Osteocyte (in vitro differentiated cells): ENCODE measurements around the gene DIP2A. TPM values are rescaled to one million over a fixed set of nuclear protein-coding genes. Genes with fewer than 3 reads are reported as not detected.
A peak's percentile ranks its signal among the peaks of the same experiment; 100 is the strongest.

Experiments used
- DNase-seq: peaks from one replicate; pipeline ENCODE4 v3.0.0; 2021; ENCODE audit warnings: mixed read lengths; ENCODE audit not compliant: unreplicated experiment; ENCODE audit errors: extremely low spot score
- H3K27ac Mint-ChIP-seq: one replicate; pipeline ENCODE4 v1.8.0; 2021; ENCODE audit warnings: mild to moderate bottlenecking, mixed read lengths; ENCODE audit not compliant: unreplicated experiment
- H3K27me3 Mint-ChIP-seq: one replicate; pipeline ENCODE4 v1.8.0; 2021; ENCODE audit warnings: mixed read lengths; ENCODE audit not compliant: unreplicated experiment
- H3K36me3 Mint-ChIP-seq: one replicate; pipeline ENCODE4 v1.8.0; 2021; ENCODE audit warnings: mixed read lengths; ENCODE audit not compliant: unreplicated experiment
- H3K4me1 Mint-ChIP-seq: one replicate; pipeline ENCODE4 v1.8.0; 2021; ENCODE audit warnings: mixed read lengths; ENCODE audit not compliant: unreplicated experiment
- H3K4me3 Mint-ChIP-seq: one replicate; pipeline ENCODE4 v1.8.0; 2021; ENCODE audit warnings: mild to moderate bottlenecking, moderate library complexity, mixed read lengths; ENCODE audit not compliant: unreplicated experiment
- H3K9me3 Mint-ChIP-seq: one replicate; pipeline ENCODE4 v1.8.0; 2021; ENCODE audit warnings: mixed read lengths; ENCODE audit not compliant: unreplicated experiment
- CTCF ChIP-seq: fragments of 200-600 bp; sonication (generic); IDR thresholded peaks from 2 replicates; pipeline ENCODE4 v1.5.0; 2021; ENCODE audit warnings: antibody characterized with exemption, mild to moderate bottlenecking, moderate library complexity
- total RNA-seq: library from RNA; stranded (reverse); gene quantifications from 2 replicates; pipeline ENCODE4 v1.2.1, GENCODE V29; 2021

DIP2A gene
- total RNA-seq, 1 donor from 2014 or later: 43.0 TPM

- Mint-ChIP-seq H3K27me3 (no peaks in the 10 kb centered on the region), H3K36me3 (peaks cover 50% of the 10 kb centered on the region), H3K4me3 (no peak overlapping the region), H3K4me1 (peaks cover 11% of the 10 kb centered on the region), H3K9me3 (peaks cover 7% of the 10 kb centered on the region), H3K27ac (no peak overlapping the region)
- no peak for DNase-seq
- TF ChIP-seq CTCF: no peak
These were observed 35.1 kb downstream of the DIP2A start for GRCh38 chr21:46493828-46494227.

GRCh38 chr21:46498335-46499050, 39.8 kb downstream of the DIP2A start:
- no peak overlapping the region for H3K4me3 Mint-ChIP-seq
- H3K36me3 Mint-ChIP-seq: peaks cover 43% of the 10 kb centered on the region
- peaks cover 12% of the 10 kb centered on the region for H3K4me1 Mint-ChIP-seq
- no peak overlapping the region for H3K27ac Mint-ChIP-seq
- H3K27me3 Mint-ChIP-seq: no peaks in the 10 kb centered on the region
- DNase-seq: no peak
- peaks cover 6% of the 10 kb centered on the region for H3K9me3 Mint-ChIP-seq
- TF ChIP-seq CTCF: no peak

- no peaks in the 10 kb centered on the region for H3K9me3 Mint-ChIP-seq
- no peak overlapping the region for H3K4me3 Mint-ChIP-seq
- H3K27ac Mint-ChIP-seq: peak overlapping the region; percentile 84
- TF ChIP-seq CTCF: no peak
- H3K36me3 Mint-ChIP-seq: peaks cover 40% of the 10 kb centered on the region
- no peaks in the 10 kb centered on the region for H3K27me3 Mint-ChIP-seq
- DNase-seq: no peak
- peaks cover 12% of the 10 kb centered on the region for H3K4me1 Mint-ChIP-seq
These were observed 41.7 kb downstream of the DIP2A start for GRCh38 chr21:46500224-46500861.

GRCh38 chr21:46503922-46504550, 45.3 kb downstream of the DIP2A start:
- Mint-ChIP-seq H3K4me1 (peaks cover 12% of the 10 kb centered on the region), H3K27ac (no peak overlapping the region), H3K9me3 (no peaks in the 10 kb centered on the region), H3K4me3 (no peak overlapping the region), H3K27me3 (no peaks in the 10 kb centered on the region), H3K36me3 (peaks cover 33% of the 10 kb centered on the region)
- DNase-seq: no peak
- TF ChIP-seq CTCF: no peak

GRCh38 chr21:46504666-46505065, 46.0 kb downstream of the DIP2A start:
- no peak for DNase-seq
- no peak overlapping the region for H3K4me3 Mint-ChIP-seq
- H3K4me1 Mint-ChIP-seq: peaks cover 12% of the 10 kb centered on the region
- H3K9me3 Mint-ChIP-seq: no peaks in the 10 kb centered on the region
- H3K27ac Mint-ChIP-seq: no peak overlapping the region
- H3K36me3 Mint-ChIP-seq: peaks cover 34% of the 10 kb centered on the region
- H3K27me3 Mint-ChIP-seq: no peaks in the 10 kb centered on the region
- no peak for TF ChIP-seq CTCF
